ENCODE measurements around the gene BLCAP. TPM values are rescaled to one million over a fixed set of nuclear protein-coding genes. Genes with fewer than 3 reads are reported as not detected.
"Not testable (repeated sequence)": the region's sequence is repeated elsewhere in the genome, so short reads cannot be mapped to it uniquely, and the experiment has no call there.

Gene BLCAP
- total RNA-seq, 1 experiment from 2014 or later, result 90.4 TPM

DNA sequence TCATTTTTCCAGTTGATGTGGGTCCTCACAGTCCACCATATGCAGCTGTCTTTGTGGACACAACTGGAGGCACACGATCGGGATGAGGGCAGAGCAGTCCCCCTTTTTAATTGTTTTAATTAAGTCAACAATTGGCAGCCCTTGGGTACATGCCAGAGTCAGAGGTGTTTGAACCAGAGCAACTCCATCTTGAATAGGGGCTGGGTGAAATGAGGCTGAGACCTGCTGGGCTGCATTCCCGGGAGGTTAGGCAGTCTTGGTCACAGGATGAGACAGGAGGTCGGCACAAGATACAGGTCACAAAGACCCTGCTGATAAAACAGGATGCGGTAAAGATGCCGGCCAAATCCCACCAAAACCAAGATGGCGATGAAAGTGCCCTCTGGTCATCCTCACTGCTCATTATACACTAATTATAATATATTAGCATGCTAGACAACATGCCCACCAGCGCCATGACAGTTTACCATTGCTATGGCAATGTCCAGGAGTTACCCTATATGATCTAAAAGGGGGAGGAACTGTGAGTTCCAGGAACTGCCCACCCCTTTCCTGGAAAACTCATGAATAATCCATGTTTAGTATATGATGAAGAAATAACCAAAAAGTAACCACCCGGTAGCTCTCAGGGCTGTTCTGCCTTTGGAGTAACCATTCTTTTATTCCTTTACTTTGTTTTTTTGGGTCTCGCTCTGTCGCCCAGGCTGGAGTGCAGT is 31.8 kb upstream of the BLCAP start:
- Mint-ChIP-seq H3K36me3 (ENCODE audit: insufficient read depth, unreplicated experiment) (no peaks in the 10 kb centered on the region), H3K4me3 (ENCODE audit: low read depth, unreplicated experiment) (no peak overlapping the region), H3K27ac (ENCODE audit: unreplicated experiment) (no peak overlapping the region), H3K9me3 (ENCODE audit: low read depth, unreplicated experiment) (no peaks in the 10 kb centered on the region), H3K27me3 (ENCODE audit: unreplicated experiment) (peaks cover 95% of the 10 kb centered on the region), H3K4me1 (ENCODE audit: low read depth, unreplicated experiment) (no peaks in the 10 kb centered on the region)
- no peak for DNase-seq
- intact Hi-C loops (cut with micrococcal nuclease; ENCODE audit: unreplicated experiment), result loop anchor here (5.0 kb wide), 1 partner anchor 663 kb away; no protein-coding TSS in a partner anchor
- TF ChIP-seq, protein P1, sequence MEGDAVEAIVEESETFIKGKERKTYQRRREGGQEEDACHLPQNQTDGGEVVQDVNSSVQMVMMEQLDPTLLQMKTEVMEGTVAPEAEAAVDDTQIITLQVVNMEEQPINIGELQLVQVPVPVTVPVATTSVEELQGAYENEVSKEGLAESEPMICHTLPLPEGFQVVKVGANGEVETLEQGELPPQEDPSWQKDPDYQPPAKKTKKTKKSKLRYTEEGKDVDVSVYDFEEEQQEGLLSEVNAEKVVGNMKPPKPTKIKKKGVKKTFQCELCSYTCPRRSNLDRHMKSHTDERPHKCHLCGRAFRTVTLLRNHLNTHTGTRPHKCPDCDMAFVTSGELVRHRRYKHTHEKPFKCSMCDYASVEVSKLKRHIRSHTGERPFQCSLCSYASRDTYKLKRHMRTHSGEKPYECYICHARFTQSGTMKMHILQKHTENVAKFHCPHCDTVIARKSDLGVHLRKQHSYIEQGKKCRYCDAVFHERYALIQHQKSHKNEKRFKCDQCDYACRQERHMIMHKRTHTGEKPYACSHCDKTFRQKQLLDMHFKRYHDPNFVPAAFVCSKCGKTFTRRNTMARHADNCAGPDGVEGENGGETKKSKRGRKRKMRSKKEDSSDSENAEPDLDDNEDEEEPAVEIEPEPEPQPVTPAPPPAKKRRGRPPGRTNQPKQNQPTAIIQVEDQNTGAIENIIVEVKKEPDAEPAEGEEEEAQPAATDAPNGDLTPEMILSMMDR (IDR thresholded peaks at IDR 0.05; ENCODE audit: unreplicated experiment), result no peak
- CTCF ChIA-PET, result no interaction called here
- no TSS peak for BruUV-seq (replicated peaks)

DNA sequence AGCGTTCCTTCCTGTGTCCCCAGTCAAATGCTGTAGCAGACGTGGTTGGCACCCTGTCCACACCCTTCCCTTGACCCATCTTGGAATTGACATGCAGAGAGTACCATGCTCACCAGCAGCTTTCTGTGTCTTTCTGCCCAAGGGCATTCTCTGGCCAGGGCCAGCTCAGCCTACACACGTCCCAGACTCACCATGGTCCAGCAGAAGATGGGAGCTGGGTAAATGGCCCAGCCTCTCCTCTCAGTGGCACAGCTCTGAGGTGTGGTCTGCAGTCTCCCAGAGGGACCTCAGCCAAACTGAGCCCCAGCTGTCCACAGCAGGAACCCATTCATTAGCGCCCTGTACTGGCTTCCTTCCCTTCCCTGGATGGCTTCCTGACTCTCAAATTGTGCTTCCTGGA is 31.1 kb upstream of the BLCAP start:
- Mint-ChIP-seq H3K4me3 (ENCODE audit: low read depth, unreplicated experiment) (no peak overlapping the region), H3K36me3 (ENCODE audit: insufficient read depth, unreplicated experiment) (no peaks in the 10 kb centered on the region), H3K4me1 (ENCODE audit: low read depth, unreplicated experiment) (no peaks in the 10 kb centered on the region), H3K27me3 (ENCODE audit: unreplicated experiment) (peaks cover 92% of the 10 kb centered on the region), H3K9me3 (ENCODE audit: low read depth, unreplicated experiment) (no peaks in the 10 kb centered on the region), H3K27ac (ENCODE audit: unreplicated experiment) (no peak overlapping the region)
- TF ChIP-seq, protein P1 (IDR thresholded peaks at IDR 0.05; ENCODE audit: unreplicated experiment), result no peak
- no peak for DNase-seq
- intact Hi-C loops (cut with micrococcal nuclease; ENCODE audit: unreplicated experiment), result no loop called here
- no TSS peak for BruUV-seq (replicated peaks)
- CTCF ChIA-PET, result interaction anchor here (0.6 kb wide), 1 partner anchor 52 kb away, joined by 4 read pairs; no protein-coding TSS in a partner anchor

DNA sequence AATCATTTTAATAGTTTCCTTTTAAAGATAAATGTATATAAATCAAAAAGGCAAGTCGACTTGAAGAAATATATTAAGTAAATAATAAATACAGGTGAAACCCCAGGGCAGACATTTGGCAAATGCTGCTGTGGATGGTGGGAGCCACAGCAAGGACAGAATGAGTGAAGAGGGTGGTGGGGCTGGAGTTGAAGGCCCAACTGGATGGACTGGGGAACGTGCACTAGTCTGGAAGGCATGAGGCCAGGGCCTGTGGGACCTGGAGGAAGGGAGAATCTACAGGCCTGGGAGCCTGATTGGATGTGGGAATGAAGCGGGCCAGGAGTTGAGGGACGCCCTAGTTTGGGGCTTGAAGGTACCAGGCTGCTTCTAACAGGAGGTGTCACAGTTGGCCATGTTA is 30.6 kb upstream of the BLCAP start:
- H3K4me3 Mint-ChIP-seq (ENCODE audit: low read depth, unreplicated experiment), result no peak overlapping the region
- no peaks in the 10 kb centered on the region for H3K4me1 Mint-ChIP-seq (ENCODE audit: low read depth, unreplicated experiment)
- peaks cover 87% of the 10 kb centered on the region for H3K27me3 Mint-ChIP-seq (ENCODE audit: unreplicated experiment)
- BruUV-seq (replicated peaks), result no TSS peak
- H3K27ac Mint-ChIP-seq (ENCODE audit: unreplicated experiment), result no peak overlapping the region
- intact Hi-C loops (cut with micrococcal nuclease; ENCODE audit: unreplicated experiment), result no loop called here
- TF ChIP-seq, protein P1 (IDR thresholded peaks at IDR 0.05; ENCODE audit: unreplicated experiment), result no peak
- no peaks in the 10 kb centered on the region for H3K9me3 Mint-ChIP-seq (ENCODE audit: low read depth, unreplicated experiment)
- DNase-seq, result no peak
- H3K36me3 Mint-ChIP-seq (ENCODE audit: insufficient read depth, unreplicated experiment), result no peaks in the 10 kb centered on the region
- CTCF ChIA-PET, result interaction anchor here (0.6 kb wide), 2 partner anchors 53 to 314 kb away, joined by 3 to 4 read pairs; no protein-coding TSS in a partner anchor

DNA sequence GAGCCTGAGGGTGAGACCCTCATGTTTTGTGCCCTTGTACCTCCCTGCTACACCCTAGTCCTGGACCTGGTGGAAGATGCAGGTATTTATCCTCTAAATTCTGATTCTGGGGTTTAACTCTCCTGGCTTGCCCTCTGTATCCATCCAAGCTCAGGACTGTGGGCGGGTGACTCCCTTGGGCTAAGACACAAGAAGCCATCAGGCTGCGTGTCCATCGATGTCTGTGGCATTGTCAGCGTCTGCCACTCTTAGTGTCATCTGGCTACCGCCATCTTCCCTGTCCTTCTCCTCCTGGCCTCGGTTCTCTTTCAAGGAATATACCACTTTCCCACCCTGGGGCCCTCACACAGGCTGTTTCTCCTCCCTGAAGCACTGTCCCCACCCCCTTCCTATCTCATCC is 28.9 kb upstream of the BLCAP start:
- no peak for DNase-seq
- Mint-ChIP-seq H3K9me3 (ENCODE audit: low read depth, unreplicated experiment) (no peaks in the 10 kb centered on the region), H3K4me3 (ENCODE audit: low read depth, unreplicated experiment) (no peak overlapping the region), H3K4me1 (ENCODE audit: low read depth, unreplicated experiment) (no peaks in the 10 kb centered on the region), H3K27me3 (ENCODE audit: unreplicated experiment) (peaks cover 86% of the 10 kb centered on the region), H3K27ac (ENCODE audit: unreplicated experiment) (no peak overlapping the region), H3K36me3 (ENCODE audit: insufficient read depth, unreplicated experiment) (no peaks in the 10 kb centered on the region)
- CTCF ChIA-PET, result no interaction called here
- BruUV-seq (replicated peaks), result no TSS peak
- intact Hi-C loops (cut with micrococcal nuclease; ENCODE audit: unreplicated experiment), result no loop called here
- TF ChIP-seq, protein P1 (IDR thresholded peaks at IDR 0.05; ENCODE audit: unreplicated experiment), result no peak

DNA sequence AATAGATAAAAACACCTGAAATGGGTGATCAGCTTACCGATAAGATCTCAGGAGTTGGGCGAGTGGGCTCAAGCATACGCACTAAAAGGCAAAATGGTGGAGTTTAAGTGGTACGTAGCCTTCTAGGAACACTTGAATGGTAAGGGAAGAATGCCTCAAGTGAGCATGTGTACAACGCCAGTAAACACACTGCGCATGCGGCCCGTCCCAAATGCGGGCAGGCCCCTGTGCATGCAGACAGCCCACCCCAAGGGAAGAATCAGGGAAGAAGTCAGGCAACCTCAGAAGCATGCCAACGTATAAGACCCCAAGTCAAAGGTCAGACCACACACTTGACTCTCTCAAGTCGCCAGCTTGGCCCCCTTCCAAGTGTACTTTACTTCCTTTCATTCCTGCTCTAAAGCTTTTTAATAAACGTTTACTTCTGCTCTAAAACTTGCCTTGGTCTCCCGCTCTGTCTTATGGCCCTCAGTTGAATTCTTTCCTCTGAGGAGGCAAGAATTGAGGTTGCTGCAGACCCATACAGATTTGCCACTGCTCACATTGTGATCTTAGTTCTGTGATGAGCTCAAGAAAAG is 27.1 kb upstream of the BLCAP start:
- H3K9me3 Mint-ChIP-seq (ENCODE audit: low read depth, unreplicated experiment); H3K4me1 Mint-ChIP-seq (ENCODE audit: low read depth, unreplicated experiment); BruUV-seq (replicated peaks); intact Hi-C loops (cut with micrococcal nuclease; ENCODE audit: unreplicated experiment); DNase-seq; H3K36me3 Mint-ChIP-seq (ENCODE audit: insufficient read depth, unreplicated experiment); H3K4me3 Mint-ChIP-seq (ENCODE audit: low read depth, unreplicated experiment); H3K27ac Mint-ChIP-seq (ENCODE audit: unreplicated experiment): not testable (repeated sequence)
- CTCF ChIA-PET, result interaction anchor here (0.7 to 1.5 kb wide), 3 partner anchors 9 to 227 kb away, joined by 3 read pairs; no protein-coding TSS in a partner anchor
- peaks cover 69% of the 10 kb centered on the region for H3K27me3 Mint-ChIP-seq (ENCODE audit: unreplicated experiment)

Data from Calu3 (cell line).